ENCODE results near the gene LYRM4. TPM values are rescaled to one million over a fixed set of nuclear protein-coding genes. Genes with fewer than 3 reads are reported as not detected.
A peak's percentile ranks its signal among the peaks of the same experiment; 100 is the strongest.

LYRM4 gene
- total RNA-seq, 1 donor from 2014 or later: 39.3 TPM

GRCh38 chr6:5173810-5174209 is 86.9 kb downstream of the LYRM4 start:
- TF ChIP-seq, protein P1, sequence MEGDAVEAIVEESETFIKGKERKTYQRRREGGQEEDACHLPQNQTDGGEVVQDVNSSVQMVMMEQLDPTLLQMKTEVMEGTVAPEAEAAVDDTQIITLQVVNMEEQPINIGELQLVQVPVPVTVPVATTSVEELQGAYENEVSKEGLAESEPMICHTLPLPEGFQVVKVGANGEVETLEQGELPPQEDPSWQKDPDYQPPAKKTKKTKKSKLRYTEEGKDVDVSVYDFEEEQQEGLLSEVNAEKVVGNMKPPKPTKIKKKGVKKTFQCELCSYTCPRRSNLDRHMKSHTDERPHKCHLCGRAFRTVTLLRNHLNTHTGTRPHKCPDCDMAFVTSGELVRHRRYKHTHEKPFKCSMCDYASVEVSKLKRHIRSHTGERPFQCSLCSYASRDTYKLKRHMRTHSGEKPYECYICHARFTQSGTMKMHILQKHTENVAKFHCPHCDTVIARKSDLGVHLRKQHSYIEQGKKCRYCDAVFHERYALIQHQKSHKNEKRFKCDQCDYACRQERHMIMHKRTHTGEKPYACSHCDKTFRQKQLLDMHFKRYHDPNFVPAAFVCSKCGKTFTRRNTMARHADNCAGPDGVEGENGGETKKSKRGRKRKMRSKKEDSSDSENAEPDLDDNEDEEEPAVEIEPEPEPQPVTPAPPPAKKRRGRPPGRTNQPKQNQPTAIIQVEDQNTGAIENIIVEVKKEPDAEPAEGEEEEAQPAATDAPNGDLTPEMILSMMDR (conservative IDR thresholded peaks at IDR 0.05): no peak
- H3K36me3 Mint-ChIP-seq (ENCODE audit: low read depth): no peaks in the 10 kb centered on the region
- H3K27ac Mint-ChIP-seq (ENCODE audit: unreplicated experiment): peak overlapping the region; percentile 46
- no peaks in the 10 kb centered on the region for H3K9me3 Mint-ChIP-seq
- DNase-seq (ENCODE audit: low read depth, low spot score): no peak
- peaks cover 56% of the 10 kb centered on the region for H3K4me1 Mint-ChIP-seq
- H3K27me3 Mint-ChIP-seq (ENCODE audit: low read depth): no peaks in the 10 kb centered on the region
- peak overlapping the region; percentile 47 for H3K4me3 Mint-ChIP-seq

- no peak for DNase-seq (ENCODE audit: low read depth, low spot score)
- Mint-ChIP-seq H3K36me3 (ENCODE audit: low read depth) (no peaks in the 10 kb centered on the region), H3K9me3 (no peaks in the 10 kb centered on the region), H3K27me3 (ENCODE audit: low read depth) (no peaks in the 10 kb centered on the region), H3K4me1 (peaks cover 55% of the 10 kb centered on the region), H3K4me3 (no peak overlapping the region), H3K27ac (ENCODE audit: unreplicated experiment) (no peak overlapping the region)
- TF ChIP-seq, protein P1 (conservative IDR thresholded peaks at IDR 0.05): no peak
Measured at GRCh38 chr6:5172897-5173474, 87.8 kb downstream of the LYRM4 start.

- H3K4me3 Mint-ChIP-seq: no peak overlapping the region
- no peaks in the 10 kb centered on the region for H3K9me3 Mint-ChIP-seq
- no peaks in the 10 kb centered on the region for H3K27me3 Mint-ChIP-seq (ENCODE audit: low read depth)
- H3K36me3 Mint-ChIP-seq (ENCODE audit: low read depth): no peaks in the 10 kb centered on the region
- TF ChIP-seq, protein P1 (conservative IDR thresholded peaks at IDR 0.05): no peak
- no peak for DNase-seq (ENCODE audit: low read depth, low spot score)
- H3K27ac Mint-ChIP-seq (ENCODE audit: unreplicated experiment): no peak overlapping the region
- H3K4me1 Mint-ChIP-seq: peaks cover 48% of the 10 kb centered on the region
Measured at GRCh38 chr6:5172041-5172653, 88.6 kb downstream of the LYRM4 start.

GRCh38 chr6:5167501-5167900 is 93.2 kb downstream of the LYRM4 start:
- no peak for DNase-seq (ENCODE audit: low read depth, low spot score)
- TF ChIP-seq, protein P1 (conservative IDR thresholded peaks at IDR 0.05): no peak
- Mint-ChIP-seq H3K27ac (ENCODE audit: unreplicated experiment) (no peak overlapping the region), H3K4me1 (peaks cover 10% of the 10 kb centered on the region), H3K9me3 (no peaks in the 10 kb centered on the region), H3K36me3 (ENCODE audit: low read depth) (no peaks in the 10 kb centered on the region), H3K4me3 (no peak overlapping the region), H3K27me3 (ENCODE audit: low read depth) (no peaks in the 10 kb centered on the region)

- H3K4me1 Mint-ChIP-seq: peaks cover 9% of the 10 kb centered on the region
- H3K36me3 Mint-ChIP-seq (ENCODE audit: low read depth): peaks cover 2% of the 10 kb centered on the region
- no peak overlapping the region for H3K4me3 Mint-ChIP-seq
- no peaks in the 10 kb centered on the region for H3K9me3 Mint-ChIP-seq
- H3K27ac Mint-ChIP-seq (ENCODE audit: unreplicated experiment): no peak overlapping the region
- TF ChIP-seq, protein P1 (conservative IDR thresholded peaks at IDR 0.05): no peak
- no peak for DNase-seq (ENCODE audit: low read depth, low spot score)
- no peaks in the 10 kb centered on the region for H3K27me3 Mint-ChIP-seq (ENCODE audit: low read depth)
Measured at GRCh38 chr6:5164092-5164491, 96.7 kb downstream of the LYRM4 start.

Data from neural crest cell (in vitro differentiated cells).